GM21528 (cell line): ENCODE results near the gene APLN.

Experiments used
- ATAC-seq: cut with Tn5 transposase; IDR thresholded peaks from one replicate; pipeline ENCODE4 v1.9.1; 2021; ENCODE audit warnings: mild to moderate bottlenecking, moderate library complexity; ENCODE audit not compliant: unreplicated experiment, low FRiP score

The APLN gene

GRCh38 chrX:129600981-129601424, 53.8 kb downstream of the APLN start:
- no peak for ATAC-seq

GRCh38 chrX:129599996-129600395, 54.8 kb downstream of the APLN start:
- no peak for ATAC-seq

GRCh38 chrX:129599499-129599898, 55.3 kb downstream of the APLN start:
- ATAC-seq = no peak

GRCh38 chrX:129597905-129598304, 56.9 kb downstream of the APLN start:
- no peak for ATAC-seq

GRCh38 chrX:129596077-129596476, 58.7 kb downstream of the APLN start:
- no peak for ATAC-seq
